ENCODE measurements around the gene NPAS3. TPM values are rescaled to one million over a fixed set of nuclear protein-coding genes. Genes with fewer than 3 reads are reported as not detected.

Gene NPAS3
- total and polyA plus RNA-seq, 8 donors: 0.23 to 2.8 (median 1.4) TPM

GRCh38 chr14:33524244-33524643 is 585.6 kb downstream of the NPAS3 start:
- FAIRE-seq (no peak), ATAC-seq (no peak), DNase-seq (no peak)
- Histone ChIP-seq H3K4me1 (no peaks in the 10 kb centered on the region), H3K27me3 (no peaks in the 10 kb centered on the region), H3K27ac (no peak overlapping the region), H3K4me3 (no peak overlapping the region), H3K36me3 (no peaks in the 10 kb centered on the region), H3K9me3 (no peaks in the 10 kb centered on the region)
- intact Hi-C loops (cut with DNase I): no loop called here
- TF ChIP-seq, protein P1, sequence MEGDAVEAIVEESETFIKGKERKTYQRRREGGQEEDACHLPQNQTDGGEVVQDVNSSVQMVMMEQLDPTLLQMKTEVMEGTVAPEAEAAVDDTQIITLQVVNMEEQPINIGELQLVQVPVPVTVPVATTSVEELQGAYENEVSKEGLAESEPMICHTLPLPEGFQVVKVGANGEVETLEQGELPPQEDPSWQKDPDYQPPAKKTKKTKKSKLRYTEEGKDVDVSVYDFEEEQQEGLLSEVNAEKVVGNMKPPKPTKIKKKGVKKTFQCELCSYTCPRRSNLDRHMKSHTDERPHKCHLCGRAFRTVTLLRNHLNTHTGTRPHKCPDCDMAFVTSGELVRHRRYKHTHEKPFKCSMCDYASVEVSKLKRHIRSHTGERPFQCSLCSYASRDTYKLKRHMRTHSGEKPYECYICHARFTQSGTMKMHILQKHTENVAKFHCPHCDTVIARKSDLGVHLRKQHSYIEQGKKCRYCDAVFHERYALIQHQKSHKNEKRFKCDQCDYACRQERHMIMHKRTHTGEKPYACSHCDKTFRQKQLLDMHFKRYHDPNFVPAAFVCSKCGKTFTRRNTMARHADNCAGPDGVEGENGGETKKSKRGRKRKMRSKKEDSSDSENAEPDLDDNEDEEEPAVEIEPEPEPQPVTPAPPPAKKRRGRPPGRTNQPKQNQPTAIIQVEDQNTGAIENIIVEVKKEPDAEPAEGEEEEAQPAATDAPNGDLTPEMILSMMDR (IDR thresholded peaks at IDR 0.05): no peak
- WGBS, 2 donors: 66 to 89% methylated on average over 1 of the region's 1 CpG

- WGBS, 2 donors: 29 to 35% methylated on average over 3 of the region's 3 CpGs
- no peak for ATAC-seq
- DNase-seq: no peak
- FAIRE-seq: no peak
- intact Hi-C loops (cut with DNase I): no loop called here
- Histone ChIP-seq H3K36me3 (no peaks in the 10 kb centered on the region), H3K4me3 (no peak overlapping the region), H3K4me1 (no peaks in the 10 kb centered on the region), H3K27ac (no peak overlapping the region), H3K27me3 (no peaks in the 10 kb centered on the region), H3K9me3 (no peaks in the 10 kb centered on the region)
- TF ChIP-seq, protein P1 (IDR thresholded peaks at IDR 0.05): no peak
Observed at GRCh38 chr14:33525626-33526025, 586.9 kb downstream of the NPAS3 start.

GRCh38 chr14:33527023-33527634 is 588.5 kb downstream of the NPAS3 start:
- no peak for FAIRE-seq
- no peak for ATAC-seq
- DNase-seq: no peak
- no peaks in the 10 kb centered on the region for H3K27me3 ChIP-seq
- no peak overlapping the region for H3K4me3 ChIP-seq
- H3K27ac ChIP-seq: no peak overlapping the region
- H3K36me3 ChIP-seq: no peaks in the 10 kb centered on the region
- intact Hi-C loops (cut with DNase I): no loop called here
- 80 to 90% methylated on average over 6 of the region's 6 CpGs for WGBS, 2 donors
- H3K9me3 ChIP-seq: no peaks in the 10 kb centered on the region
- no peaks in the 10 kb centered on the region for H3K4me1 ChIP-seq
- TF ChIP-seq, protein P1 (IDR thresholded peaks at IDR 0.05): no peak

GRCh38 chr14:33528655-33529054 is 590.0 kb downstream of the NPAS3 start:
- H3K9me3 ChIP-seq: no peaks in the 10 kb centered on the region
- WGBS, 2 donors: 81 to 83% methylated on average over 4 of the region's 4 CpGs
- no peak overlapping the region for H3K27ac ChIP-seq
- no peaks in the 10 kb centered on the region for H3K4me1 ChIP-seq
- intact Hi-C loops (cut with DNase I): no loop called here
- DNase-seq (no peak), FAIRE-seq (no peak), ATAC-seq (no peak)
- H3K4me3 ChIP-seq: no peak overlapping the region
- H3K27me3 ChIP-seq: no peaks in the 10 kb centered on the region
- TF ChIP-seq, protein P1 (IDR thresholded peaks at IDR 0.05): no peak
- no peaks in the 10 kb centered on the region for H3K36me3 ChIP-seq

Data from pancreas (tissue), 10 donors.